GM18502 (cell line): ENCODE data around the gene RND1.
A peak's percentile ranks its signal among the peaks of the same experiment; 100 is the strongest.

Experiments
- ATAC-seq: cut with Tn5 transposase; IDR thresholded peaks from one replicate; pipeline ENCODE4 v1.9.1; 2021; ENCODE audit warnings: mild to moderate bottlenecking; ENCODE audit not compliant: unreplicated experiment, poor library complexity

The RND1 gene

GRCh38 chr12:48828841-48829575, 36.7 kb downstream of the RND1 start:
- ATAC-seq: no peak

- ATAC-seq: no peak
These were observed 37.4 kb downstream of the RND1 start for GRCh38 chr12:48828293-48828692.

- ATAC-seq: no peak
These were observed 38.1 kb downstream of the RND1 start for GRCh38 chr12:48827513-48828096.

DNA sequence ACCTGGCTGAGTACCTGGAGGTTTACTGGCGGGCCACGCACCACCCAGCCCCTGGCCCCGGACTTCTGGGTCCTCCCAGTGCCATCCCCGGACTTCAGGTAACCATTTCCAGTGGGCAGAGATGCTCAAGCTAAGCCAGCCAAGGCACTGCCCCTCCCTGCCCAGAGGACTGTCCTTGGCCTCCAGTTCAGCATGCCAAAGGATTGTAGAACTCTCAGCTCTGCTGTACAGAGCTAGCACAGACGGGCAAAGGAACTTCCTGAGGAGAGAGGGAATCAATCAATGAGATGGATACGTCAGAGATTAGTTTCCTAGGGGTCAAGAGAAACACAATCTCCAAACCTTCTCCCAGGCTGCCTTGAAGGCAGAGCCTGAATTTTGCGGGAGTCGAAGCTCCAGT, 38.6 kb downstream of the RND1 start:
- ATAC-seq: no peak

- ATAC-seq: no peak
These were observed 39.3 kb downstream of the RND1 start for GRCh38 chr12:48826209-48826855.

- no peak for ATAC-seq
These were observed 40.8 kb downstream of the RND1 start for GRCh38 chr12:48824905-48825304.

DNA sequence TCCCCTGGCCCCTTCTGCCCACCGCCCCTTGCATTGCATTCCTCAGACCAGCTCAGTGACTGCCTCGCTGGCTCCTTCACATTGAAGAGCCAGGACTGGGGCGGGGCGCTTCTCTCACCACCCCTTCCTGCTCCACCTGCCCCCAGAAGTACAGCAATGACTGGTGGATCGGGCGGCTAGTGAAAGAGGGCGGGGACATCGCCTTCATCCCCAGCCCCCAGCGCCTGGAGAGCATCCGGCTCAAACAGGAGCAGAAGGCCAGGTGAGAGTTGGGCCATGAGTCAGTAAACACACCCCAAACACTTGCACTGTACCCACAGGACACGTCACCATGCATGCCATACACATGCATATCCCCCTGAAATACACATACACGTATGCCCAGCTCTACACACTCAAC, 41.6 kb downstream of the RND1 start:
- ATAC-seq: no peak

DNA sequence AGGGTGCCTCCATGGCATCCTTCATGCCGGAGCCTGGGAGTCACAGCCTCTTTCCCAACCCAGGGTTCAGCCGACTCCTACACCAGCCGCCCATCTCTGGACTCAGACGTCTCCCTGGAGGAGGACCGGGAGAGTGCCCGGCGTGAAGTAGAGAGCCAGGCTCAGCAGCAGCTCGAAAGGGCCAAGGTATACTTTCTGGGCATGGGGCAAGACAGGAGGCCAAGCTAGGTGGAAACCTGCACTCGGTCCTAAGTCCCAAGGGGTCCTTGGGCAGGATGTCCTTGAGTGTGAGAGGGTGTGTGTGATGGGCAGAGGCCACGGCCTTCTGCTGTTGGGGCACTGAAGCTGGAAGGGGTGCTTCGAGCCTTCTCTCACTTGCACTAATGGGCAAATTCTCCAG, 42.4 kb downstream of the RND1 start:
- ATAC-seq: no peak

GRCh38 chr12:48822711-48823110, 43.0 kb downstream of the RND1 start:
- no peak for ATAC-seq

- ATAC-seq: no peak
These were observed 43.5 kb downstream of the RND1 start for GRCh38 chr12:48822139-48822538.

GRCh38 chr12:48819986-48820725, 45.5 kb downstream of the RND1 start:
- ATAC-seq: no peak

GRCh38 chr12:48818831-48819590, 46.7 kb downstream of the RND1 start:
- ATAC-seq: no peak

DNA sequence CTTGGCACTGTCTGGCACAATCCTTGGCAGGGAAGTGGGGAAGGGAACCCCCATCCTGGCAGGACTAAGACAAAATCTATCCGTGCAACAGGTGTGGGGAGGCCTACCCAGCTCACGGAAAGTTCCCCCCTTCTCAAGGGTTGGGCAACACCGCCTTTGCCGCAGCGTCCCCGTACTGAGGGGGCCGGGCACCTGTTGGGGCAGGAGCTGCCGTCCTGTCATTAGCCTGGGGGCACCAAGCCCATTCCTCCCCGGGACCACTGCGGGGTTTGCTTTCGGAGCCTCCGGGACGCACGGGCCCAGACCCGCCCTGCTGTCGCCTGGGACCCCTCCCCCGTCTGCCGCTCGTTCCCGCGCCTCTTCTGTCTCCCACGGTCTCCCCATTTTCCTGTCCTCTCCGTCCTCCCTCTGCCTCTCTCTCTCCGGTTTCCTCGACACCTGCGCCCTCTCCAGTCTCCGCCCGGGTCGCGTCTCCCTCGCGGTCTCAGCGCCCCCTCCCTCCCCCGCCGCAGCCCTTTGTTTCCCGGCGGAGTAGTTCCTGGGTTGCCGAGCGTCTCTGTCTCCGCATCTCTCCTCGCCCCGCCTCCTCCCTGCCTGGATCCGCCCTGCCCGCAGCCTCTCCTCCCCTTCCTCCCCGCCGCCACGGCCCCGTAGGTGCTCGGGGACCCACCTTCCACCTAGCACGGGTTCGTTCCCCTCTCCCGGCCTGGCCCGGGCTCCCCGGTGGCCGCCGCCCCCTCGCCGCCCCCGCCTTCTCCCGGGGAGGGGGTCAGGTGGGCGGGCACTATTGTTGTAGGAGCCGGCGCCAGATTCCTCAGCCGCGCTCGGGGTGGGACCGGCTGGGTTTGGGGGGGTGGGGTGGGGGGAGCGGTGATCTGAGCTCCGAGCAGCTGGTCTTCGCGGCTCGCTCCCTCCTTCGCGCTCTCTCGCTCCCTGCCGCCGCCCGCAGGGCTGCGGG, 47.5 kb downstream of the RND1 start, which contains the start of gene CACNB3:
CACNB3 (plus strand) TSS at position 624 of the 958 bp plus-strand sequence. CDS start 434 bp downstream, outside the sequence.
- ATAC-seq: no peak

- ATAC-seq: no peak
These were observed 49.4 kb downstream of the RND1 start for GRCh38 chr12:48816143-48816854.

DNA sequence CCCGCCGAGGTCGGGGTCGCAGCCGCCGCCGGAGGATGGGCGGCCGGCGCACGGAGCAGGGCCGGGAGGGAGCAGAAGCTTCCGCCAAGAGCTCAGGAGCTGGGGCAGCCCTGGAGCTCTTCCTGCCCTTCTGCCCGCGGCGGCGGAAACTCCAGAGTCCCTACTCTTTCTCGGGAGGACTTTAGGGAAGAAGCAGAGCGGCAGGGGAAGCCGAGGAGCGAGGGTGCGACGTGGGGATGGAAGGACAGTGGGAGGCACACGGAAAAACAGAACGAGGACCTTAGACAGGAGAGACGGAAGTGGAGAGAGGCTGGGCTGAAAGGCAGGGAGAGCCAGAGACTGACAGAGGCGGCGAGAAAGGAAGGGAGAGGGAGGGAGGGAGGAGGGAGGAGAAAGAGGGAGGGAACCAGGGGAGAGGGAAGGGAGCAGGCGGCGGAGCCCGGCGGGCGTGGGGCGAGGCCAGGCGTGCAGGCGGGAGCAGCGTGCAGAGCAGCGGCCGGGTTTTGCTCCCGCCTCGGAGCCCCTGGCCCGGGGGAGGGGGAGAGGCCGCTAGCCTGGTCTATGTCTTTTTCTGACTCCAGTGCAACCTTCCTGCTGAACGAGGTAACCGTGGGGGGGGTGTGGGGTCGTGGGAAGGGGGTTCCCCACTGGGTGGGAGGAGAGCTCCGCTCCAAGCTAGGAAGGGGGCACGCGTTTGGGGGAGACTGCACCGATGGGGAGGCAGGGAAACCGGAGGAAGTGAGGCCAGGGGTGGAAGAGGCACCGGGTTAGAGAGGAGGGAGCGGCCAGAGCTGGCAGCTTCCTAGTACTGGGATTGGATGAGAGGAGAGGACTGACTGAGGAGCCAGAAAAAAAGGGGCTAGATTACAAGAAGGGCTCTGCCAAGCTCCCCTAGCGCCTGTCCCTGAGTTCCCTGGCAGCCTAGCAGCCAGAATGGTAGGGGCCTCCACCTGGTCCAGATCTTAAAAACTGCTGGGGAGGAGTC, 50.3 kb downstream of the RND1 start:
- peak; percentile 24 for ATAC-seq

DNA sequence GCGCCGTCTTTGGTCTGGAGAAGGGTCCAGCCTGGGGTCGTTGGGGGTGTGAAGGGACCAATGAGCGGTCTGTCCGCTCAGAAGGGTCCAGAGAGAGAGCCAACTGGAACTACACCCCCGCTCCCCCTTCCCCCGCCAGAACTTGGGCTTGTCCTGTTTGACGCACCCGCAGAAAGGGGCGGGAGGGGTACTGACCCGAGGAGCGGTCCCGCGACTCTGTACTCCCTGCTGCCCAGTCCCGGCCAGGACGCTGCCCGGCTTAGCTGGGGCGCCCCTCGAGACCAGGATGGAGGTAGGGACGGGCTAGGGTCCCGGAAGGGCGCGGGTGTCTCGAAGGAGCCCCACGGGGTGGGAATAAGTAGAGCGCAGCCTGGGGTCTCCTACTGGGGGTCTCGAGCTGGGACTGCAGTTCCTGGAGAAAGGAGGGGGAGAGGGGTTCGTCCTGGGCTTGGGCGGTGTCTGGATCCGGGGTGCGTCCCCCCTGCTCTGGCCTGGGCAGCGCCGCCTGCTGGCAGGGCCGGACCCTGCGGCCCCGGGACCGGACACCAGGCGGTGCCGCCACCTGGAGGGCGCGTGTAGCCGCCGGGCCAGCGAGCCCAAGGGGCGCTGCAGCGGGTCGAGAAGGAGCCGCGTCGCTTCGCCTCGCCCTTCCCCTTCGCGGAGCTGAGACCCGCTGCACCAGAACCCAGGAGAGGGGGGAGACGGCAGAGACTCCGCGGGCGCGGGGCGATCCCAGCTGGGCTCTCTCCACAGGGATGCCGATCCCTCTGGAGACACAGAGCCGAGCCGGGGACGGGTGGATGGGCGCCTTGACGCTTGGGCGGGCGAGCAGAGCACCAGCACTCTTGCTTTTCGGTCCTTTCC, 51.2 kb downstream of the RND1 start:
- peak; percentile 82 for ATAC-seq
